Stimulated activated naive CD8-positive, alpha-beta T cell treated with anti-CD3 and anti-CD28 coated beads, Interleukin-15, Interleukin-2, amounts not matched to agents 100 U/mL and 50 U/mL, for 24 hours (primary cell): Measurements from ENCODE around the gene WRAP53.

Experiments used
- ATAC-seq: fragments of 150-1000 bp; cut with Tn5 transposase; one replicate; pipeline ENCODE4 v1.10.0; 2021
- DNase-seq: peaks from one replicate; pipeline ENCODE4 v3.0.0; 2021

The WRAP53 gene

GRCh38 chr17:7709031-7709430 lies 20.8 kb downstream of the WRAP53 start:
- ATAC-seq (no peak), DNase-seq (no peak)

GRCh38 chr17:7710301-7710700 lies 22.0 kb downstream of the WRAP53 start:
- ATAC-seq = no peak

GRCh38 chr17:7711051-7711755 lies 22.9 kb downstream of the WRAP53 start:
- no peak for ATAC-seq
- DNase-seq = no peak

More at GRCh38 chr17:7710301-7710700, 22.0 kb downstream of the WRAP53 start:
- no peak for DNase-seq

GRCh38 chr17:7712111-7712771 lies 24.0 kb downstream of the WRAP53 start:
- ATAC-seq (no peak), DNase-seq (no peak)

- ATAC-seq (no peak), DNase-seq (no peak)
Measured at GRCh38 chr17:7713782-7714181, 25.5 kb downstream of the WRAP53 start.

- ATAC-seq (no peak), DNase-seq (no peak)
Measured at GRCh38 chr17:7714721-7715594, 26.7 kb downstream of the WRAP53 start.

GRCh38 chr17:7715936-7716886 lies 27.9 kb downstream of the WRAP53 start:
- ATAC-seq (no peak), DNase-seq (no peak)

- ATAC-seq = peak; percentile 81
- DNase-seq = peak; percentile 77
Measured at GRCh38 chr17:7716901-7717755, 28.9 kb downstream of the WRAP53 start, which contains the start of gene DNAH2. DNAH2 (plus strand) TSS chr17:7717744; CDS start chr17:7719735, 1,991 bp downstream.

- ATAC-seq (no peak), DNase-seq (peak; percentile 22)
Measured at GRCh38 chr17:7717756-7718350, 29.6 kb downstream of the WRAP53 start.

- no peak for ATAC-seq
Measured at GRCh38 chr17:7719661-7720060, 31.4 kb downstream of the WRAP53 start.

GRCh38 chr17:7720125-7720524 lies 31.8 kb downstream of the WRAP53 start:
- ATAC-seq (no peak), DNase-seq (no peak)

More at GRCh38 chr17:7719661-7720060, 31.4 kb downstream of the WRAP53 start:
- no peak for DNase-seq

GRCh38 chr17:7721612-7722011 lies 33.3 kb downstream of the WRAP53 start:
- DNase-seq (no peak), ATAC-seq (no peak)

GRCh38 chr17:7727886-7728285 lies 39.6 kb downstream of the WRAP53 start:
- DNase-seq = no peak
- no peak for ATAC-seq

GRCh38 chr17:7729816-7730215 lies 41.5 kb downstream of the WRAP53 start:
- DNase-seq (no peak), ATAC-seq (no peak)

- ATAC-seq (no peak), DNase-seq (no peak)
Measured at GRCh38 chr17:7732981-7733539, 44.8 kb downstream of the WRAP53 start.

GRCh38 chr17:7737601-7738000 lies 49.3 kb downstream of the WRAP53 start:
- no peak for DNase-seq
- ATAC-seq = no peak

GRCh38 chr17:7739746-7740145 lies 51.5 kb downstream of the WRAP53 start:
- ATAC-seq = no peak
- no peak for DNase-seq

- DNase-seq = no peak
- no peak for ATAC-seq
Measured at GRCh38 chr17:7740481-7741001, 52.3 kb downstream of the WRAP53 start.

GRCh38 chr17:7742729-7743128 lies 54.5 kb downstream of the WRAP53 start:
- no peak for ATAC-seq
- DNase-seq = no peak

GRCh38 chr17:7744416-7744815 lies 56.1 kb downstream of the WRAP53 start:
- no peak for ATAC-seq
- no peak for DNase-seq
